HG02798 (cell line): Measurements from ENCODE around the gene THAP7.
"Not testable (repeated sequence)": the region's sequence is repeated elsewhere in the genome, so short reads cannot be mapped to it uniquely, and the experiment has no call there.

Experiments
- ATAC-seq: cut with Tn5 transposase; IDR thresholded peaks from one replicate; pipeline ENCODE4 v1.9.1; 2021; ENCODE audit warnings: mild to moderate bottlenecking; ENCODE audit not compliant: unreplicated experiment, poor library complexity

The THAP7 gene

GRCh38 chr22:21001601-21002325, at the start of gene THAP7:
Gene THAP7, minus strand, starts transcription at chr22:21002118. Its CDS starts 207 bp downstream, at chr22:21001911.
- peak; percentile 90 for ATAC-seq

- no peak for ATAC-seq
Observed at GRCh38 chr22:21051145-21051830, 49.4 kb upstream of the THAP7 start.

- ATAC-seq, result not testable (repeated sequence)
Observed at GRCh38 chr22:21048965-21049364, 47.0 kb upstream of the THAP7 start.

- not testable (repeated sequence) for ATAC-seq
Observed at GRCh38 chr22:21048448-21048847, 46.5 kb upstream of the THAP7 start.

GRCh38 chr22:21047730-21048129, 45.8 kb upstream of the THAP7 start:
- no peak for ATAC-seq

- no peak for ATAC-seq
Observed at GRCh38 chr22:21047035-21047661, 45.2 kb upstream of the THAP7 start.

- peak; percentile 83 for ATAC-seq
Observed at GRCh38 chr22:21045585-21046294, 43.8 kb upstream of the THAP7 start, which contains the start of gene LRRC74B. Gene LRRC74B, plus strand, starts transcription at chr22:21045946. Its CDS starts 41 bp downstream, at chr22:21045987.

- ATAC-seq, result no peak
Observed at GRCh38 chr22:21044931-21045584, 43.1 kb upstream of the THAP7 start.

- no peak for ATAC-seq
Observed at GRCh38 chr22:21043860-21044535, 42.1 kb upstream of the THAP7 start.

GRCh38 chr22:21042978-21043859, 41.3 kb upstream of the THAP7 start:
- no peak for ATAC-seq

GRCh38 chr22:21041937-21042336, 40.0 kb upstream of the THAP7 start:
- no peak for ATAC-seq

GRCh38 chr22:21039158-21039557, 37.2 kb upstream of the THAP7 start:
- ATAC-seq, result not testable (repeated sequence)

GRCh38 chr22:21038405-21038804, 36.5 kb upstream of the THAP7 start:
- ATAC-seq, result no peak

- no peak for ATAC-seq
Observed at GRCh38 chr22:21034989-21035388, 33.1 kb upstream of the THAP7 start.

GRCh38 chr22:21033895-21034294, 32.0 kb upstream of the THAP7 start:
- no peak for ATAC-seq

GRCh38 chr22:21032868-21033688, 31.2 kb upstream of the THAP7 start:
- ATAC-seq, result no peak

GRCh38 chr22:21032037-21032867, 30.3 kb upstream of the THAP7 start, which contains the start of gene SLC7A4:
Gene SLC7A4, minus strand, starts transcription at chr22:21032561. Its CDS starts 749 bp downstream, at chr22:21031812.
- ATAC-seq, result no peak
